K562 (cell line): ENCODE data around the gene RHOC. TPM values are rescaled to one million over a fixed set of nuclear protein-coding genes. Genes with fewer than 3 reads are reported as not detected.

Source experiments
- CREB3L1 ChIP-seq: fragments of 450-650 bp; IDR thresholded peaks from 2 replicates; pipeline ENCODE4 v1.6.1; 2014; ENCODE audit warnings: low read depth, mild to moderate bottlenecking, moderate library complexity, borderline replicate concordance
- HMGXB4 ChIP-seq: sonication (generic); formaldehyde crosslinking; IDR thresholded peaks from 2 replicates; pipeline ENCODE4 v1.8.1; 2023; ENCODE audit warnings: mild to moderate bottlenecking, missing genetic modification reagents
- JUN ChIP-seq, 2 experiments: sonication (generic) in 1 of 2; formaldehyde crosslinking in 1 of 2; IDR thresholded peaks; 2 replicates each; pipeline versions ENCODE4 v1.6.1 to v1.8.0; 2012 to 2022; ENCODE audit warnings: borderline replicate concordance in 2 of 2, mild to moderate bottlenecking in 2 of 2, improper control_type of control experiment in 1 of 2, low read depth in 1 of 2, low read length in 1 of 2, missing genetic modification reagents in 1 of 2
- NBN ChIP-seq: fragments of 450-650 bp; IDR thresholded peaks from 2 replicates; pipeline ENCODE4 v1.6.1; 2016; ENCODE audit warnings: low read depth, mild to moderate bottlenecking
- NFATC3 ChIP-seq: fragments of 450-650 bp; IDR thresholded peaks from 2 replicates; pipeline ENCODE4 v1.6.1; 2017; ENCODE audit warnings: mild to moderate bottlenecking
- NFIC ChIP-seq: fragments of 450-650 bp; IDR thresholded peaks from 2 replicates; pipeline ENCODE4 v1.6.1; 2017; ENCODE audit warnings: mild to moderate bottlenecking, inconsistent platforms
- NFYB ChIP-seq: IDR thresholded peaks from 2 replicates; pipeline ENCODE4 v1.6.1; 2011; ENCODE audit warnings: mild to moderate bottlenecking, moderate library complexity; ENCODE audit not compliant: insufficient read length; ENCODE audit errors: extremely low read depth
- NR2C1 ChIP-seq, 2 experiments: fragments of 450-650 bp; IDR thresholded peaks; 2 replicates each; pipeline ENCODE4 v1.6.1; 2017; ENCODE audit warnings: mild to moderate bottlenecking in 2 of 2, antibody characterized with exemption in 1 of 2, inconsistent platforms in 1 of 2, missing compliant biosample characterization in 1 of 2, missing genetic modification characterization in 1 of 2
- SAP30 ChIP-seq: fragments of 200-600 bp; sonication (generic); IDR thresholded peaks from 2 replicates; pipeline ENCODE4 v1.6.1; 2012; ENCODE audit warnings: borderline replicate concordance, low read depth, mild to moderate bottlenecking, moderate library complexity, low read length, control low read depth, inconsistent platforms; ENCODE audit not compliant: insufficient read depth, poor library complexity, severe bottlenecking
- SMAD1 ChIP-seq: fragments of 150-350 bp; IDR thresholded peaks from 2 replicates; pipeline ENCODE4 v1.6.1; 2014; ENCODE audit warnings: low read length, low read depth; ENCODE audit not compliant: partially characterized antibody
- TAF1 ChIP-seq: IDR thresholded peaks from 2 replicates; pipeline ENCODE4 v1.6.1; 2011; ENCODE audit warnings: mild to moderate bottlenecking, low read length, moderate library complexity; ENCODE audit not compliant: insufficient read depth, control insufficient read depth, severe bottlenecking; ENCODE audit errors: extremely low read depth
- TAF15 ChIP-seq: fragments of 200-400 bp; formaldehyde crosslinking; IDR thresholded peaks from 2 replicates; pipeline ENCODE4 v1.6.1; 2017; ENCODE audit warnings: mild to moderate bottlenecking, low read depth, low read length, moderate library complexity
- USF2 ChIP-seq: sonication (generic); formaldehyde crosslinking; IDR thresholded peaks from 2 replicates; pipeline ENCODE4 v1.5.0; 2020; ENCODE audit warnings: missing genetic modification reagents
- ZNF133 ChIP-seq: fragments of 250-450 bp; sonication (Bioruptor Pico); IDR thresholded peaks from 2 replicates; pipeline ENCODE4 v1.4.0; 2020; ENCODE audit warnings: mild to moderate bottlenecking
- ZNF175 ChIP-seq: fragments of 200-800 bp; sonication (Bioruptor generic); IDR thresholded peaks from 2 replicates; pipeline ENCODE4 v1.6.1; 2016; ENCODE audit warnings: low read depth, mild to moderate bottlenecking, missing genetic modification characterization, missing compliant biosample characterization
- ZNF518B ChIP-seq: fragments of 250-450 bp; sonication (Bioruptor Pico); IDR thresholded peaks from 2 replicates; pipeline ENCODE4 v1.5.0; 2021; ENCODE audit warnings: mild to moderate bottlenecking, moderate library complexity
- ZSCAN29 ChIP-seq: fragments of 450-650 bp; IDR thresholded peaks from 2 replicates; pipeline ENCODE4 v1.6.1; 2017
- polyA plus RNA-seq, 8 experiments: library from polyadenylated mRNA; depleted of rRNA in 4 of 8; stranded (reverse) in 5 of 8; unstranded in 3 of 8; fragments of >200 nt; fragmentation: Nextera tagmentation in 2 of 8; fragmentation: Illumina TruSeq in 1 of 8; extraction: Ambion mirVana in 2 of 8; extraction: Trizol in 1 of 8; gene quantifications; 2 replicates each; pipeline versions ENCODE4 v1.2.1 to v1.2.3, GENCODE V29; 2011 to 2014; ENCODE audit warnings: inconsistent platforms in 1 of 8, missing spikeins in 1 of 8
- total RNA-seq, 7 experiments: library from RNA; depleted of rRNA in 6 of 7; stranded (reverse); fragments of >200 nt in 6 of 7; fragmentation: Illumina TruSeq in 2 of 7; extraction: Trizol in 2 of 7; gene quantifications; 2 replicates each; pipeline versions ENCODE4 v1.2.1 to v1.2.3, GENCODE V29; 2011 to 2021; ENCODE audit warnings: low replicate concordance in 1 of 7

The RHOC gene
- total and polyA plus RNA-seq, 9 of the 15 experiments (the other 6 are each of a cell fraction or from before 2014, with no cell fraction given): 35.2 to 364 (median 204) TPM

GRCh38 chr1:112674440-112674985 lies 32.4 kb downstream of the RHOC start, which contains the start of gene MOV10 (continued):
- TF ChIP-seq ZNF518B (CRISPR knock-in tag) (no peak), NR2C1 (IDR thresholded peaks at IDR 0.05) (no peak), NR2C1 (tag; IDR thresholded peaks at IDR 0.05) (no peak), USF2 (CRISPR knock-in tag) (no peak), TAF15 (no peak), NFATC3 (no peak), HMGXB4 (CRISPR knock-in tag) (no peak), ZSCAN29 (no peak), TAF1 (no peak), CREB3L1 (no peak), ZNF175 (no peak), SAP30 (no peak), NFYB (no peak), SMAD1 (peak; percentile 78), JUN (IDR thresholded peaks at IDR 0.05; ENCODE audit: borderline replicate concordance, low read depth, low read length) (no peak), JUN (CRISPR knock-in tag; IDR thresholded peaks at IDR 0.05; ENCODE audit: borderline replicate concordance) (no peak), NFIC (peak; percentile 98), NBN (peak; percentile 77; the same call in 1 of the 2 replicates), ZNF133 (CRISPR knock-in tag) (no peak)
